Endothelial cell of umbilical vein (primary cell): Measurements from ENCODE around the gene SMARCC1. TPM values are rescaled to one million over a fixed set of nuclear protein-coding genes. Genes with fewer than 3 reads are reported as not detected.

Experiments used
- BruUV-seq: library from RNA; stranded (reverse); fragments of 400-500 nt; replicated peaks from 2 replicates; lab custom pipeline; 2021; lab: Mats Ljungman, UMichigan
- CTCF ChIA-PET: fragments of 300-600, 350-600 bp; sonication (Branson Sonifier 250); formaldehyde crosslinking; loops from one replicate; lab custom pipeline; 2021; ENCODE audit warnings: antibody characterized with exemption, inconsistent platforms; lab: Charles Lee
- POLR2A ChIA-PET: fragments of 300-600, 350-600 bp; sonication (Branson Sonifier 250); formaldehyde crosslinking; loops from one replicate; lab custom pipeline; 2021; ENCODE audit warnings: antibody characterized with exemption, inconsistent platforms; lab: Charles Lee
- DNase-seq: peaks from one replicate; pipeline ENCODE4 v3.0.0-alpha.2; 2011; ENCODE audit warnings: low read depth, low spot score
- FAIRE-seq: peaks from 2 replicates; lab custom pipeline; 2011; peaks lifted over from hg19 to GRCh38; lab: Jason Lieb, UNC
- H2AFZ ChIP-seq: 2 replicates; pipeline ENCODE4 v1.6.0; 2012; ENCODE audit warnings: low read depth, low read length, control low read depth, inconsistent platforms
- H3K27ac ChIP-seq: 2 replicates; pipeline ENCODE4 v1.5.1; 2011; ENCODE audit warnings: low read depth, mild to moderate bottlenecking, control low read depth, low read length, moderate library complexity; ENCODE audit not compliant: insufficient read depth
- H3K27me3 ChIP-seq, 2 experiments: 2 replicates each; pipeline versions ENCODE4 v1.6.0 to v1.6.1; 2011; ENCODE audit warnings: low read length in 2 of 2, mixed read lengths in 1 of 2; ENCODE audit not compliant: control insufficient read depth in 2 of 2, insufficient read depth in 2 of 2
- H3K36me3 ChIP-seq, 2 experiments: 2 replicates in 1 of 2; 3 replicates in 1 of 2; pipeline ENCODE4 v1.5.1; 2011; ENCODE audit warnings: low read length in 2 of 2, mild to moderate bottlenecking in 1 of 2, moderate library complexity in 1 of 2; ENCODE audit not compliant: control insufficient read depth in 2 of 2, insufficient read depth in 2 of 2; ENCODE audit errors: extremely low read depth in 1 of 2
- H3K4me1 ChIP-seq: 3 replicates; pipeline ENCODE4 v1.5.1; 2011; ENCODE audit warnings: mild to moderate bottlenecking, low read length; ENCODE audit not compliant: control insufficient read depth, insufficient read depth; ENCODE audit errors: extremely low read depth
- H3K4me2 ChIP-seq: 2 replicates; pipeline ENCODE4 v1.6.1; 2011; ENCODE audit warnings: low read length, control low read depth, mixed read lengths; ENCODE audit not compliant: insufficient read depth
- H3K4me3 ChIP-seq, 3 experiments: fragments of 200-600 bp in 1 of 3; sonication (generic), shearing (Covaris generic) in 1 of 3; replicated peaks in 1 of 3; 2 replicates each; pipeline ENCODE4 v1.5.1; 2011 to 2016; ENCODE audit warnings: control low read depth in 3 of 3, low read length in 3 of 3, mild to moderate bottlenecking in 2 of 3, inconsistent platforms in 1 of 3, low read depth in 1 of 3, moderate library complexity in 1 of 3; ENCODE audit not compliant: insufficient read depth in 1 of 3
- H3K79me2 ChIP-seq: 2 replicates; pipeline ENCODE4 v1.6.0; 2012; ENCODE audit warnings: low read length, inconsistent platforms; ENCODE audit not compliant: control insufficient read depth, insufficient read depth
- H3K9ac ChIP-seq: replicated peaks from 2 replicates; pipeline ENCODE3; 2011; ENCODE audit warnings: low read length, control low read depth; ENCODE audit not compliant: insufficient read depth; ENCODE audit errors: extremely low read depth
- H3K9me1 ChIP-seq: replicated peaks from 3 replicates; pipeline ENCODE4 v1.6.0; 2011; ENCODE audit warnings: mild to moderate bottlenecking, low read length; ENCODE audit not compliant: control insufficient read depth, insufficient read depth; ENCODE audit errors: extremely low read depth
- H3K9me3 ChIP-seq: replicated peaks from 2 replicates; pipeline ENCODE4 v1.5.1; 2012; ENCODE audit warnings: low read length, inconsistent platforms; ENCODE audit not compliant: control insufficient read depth, insufficient read depth
- H4K20me1 ChIP-seq: replicated peaks from 2 replicates; pipeline ENCODE3; 2011; ENCODE audit warnings: mild to moderate bottlenecking, low read length; ENCODE audit not compliant: control insufficient read depth, insufficient read depth; ENCODE audit errors: extremely low read depth
- CTCF ChIP-seq, 2 donors: IDR thresholded peaks; 1 replicate in 1 of 2; 2 replicates in 1 of 2; pipeline ENCODE4 v1.5.1; 2011; ENCODE audit warnings: low read length in 2 of 2, mild to moderate bottlenecking in 2 of 2, moderate library complexity in 2 of 2, control low read depth in 1 of 2, inconsistent platforms in 1 of 2, low read depth in 1 of 2; ENCODE audit not compliant: insufficient read depth in 1 of 2; ENCODE audit errors: extremely low read depth in 1 of 2
- EZH2 ChIP-seq: IDR thresholded peaks from 2 replicates; pipeline ENCODE4 v1.6.1; 2012; ENCODE audit warnings: borderline replicate concordance, low read depth, mild to moderate bottlenecking, moderate library complexity, low read length, inconsistent platforms; ENCODE audit not compliant: severe bottlenecking
- FOS ChIP-seq: IDR thresholded peaks from 2 replicates; pipeline ENCODE4 v1.6.1; 2011; ENCODE audit warnings: mild to moderate bottlenecking, low read length, moderate library complexity, borderline replicate concordance; ENCODE audit not compliant: insufficient read depth
- GATA2 ChIP-seq: IDR thresholded peaks from 2 replicates; pipeline ENCODE4 v1.7.0; 2011; ENCODE audit warnings: low read depth, mild to moderate bottlenecking, moderate library complexity, mixed read lengths, low read length; ENCODE audit not compliant: insufficient read length, insufficient read depth
- JUN ChIP-seq: IDR thresholded peaks from 2 replicates; pipeline ENCODE4 v1.6.1; 2011; ENCODE audit warnings: borderline replicate concordance, low read depth; ENCODE audit not compliant: insufficient read length, insufficient read depth
- MAX ChIP-seq: IDR thresholded peaks from 2 replicates; pipeline ENCODE4 v1.6.1; 2011; ENCODE audit not compliant: insufficient read depth, insufficient read length
- MYC ChIP-seq: IDR thresholded peaks from one replicate; pipeline ENCODE4 v1.6.1; 2011; ENCODE audit warnings: mild to moderate bottlenecking, low read depth, low read length
- POLR2A ChIP-seq: IDR thresholded peaks from 2 replicates; pipeline ENCODE4 v1.6.1; 2012; ENCODE audit warnings: low read depth, mild to moderate bottlenecking, control low read depth, low read length
- POLR2AphosphoS5 ChIP-seq: IDR thresholded peaks from 2 replicates; pipeline ENCODE4 v1.6.1; 2012; ENCODE audit warnings: low read depth, mild to moderate bottlenecking, control low read depth, low read length, moderate library complexity; ENCODE audit not compliant: insufficient read depth
- dilution Hi-C: fragments of 300-500 bp; cut with MboI; formaldehyde crosslinking; loops from one replicate; pipeline ENCODE4 v1.15.0; 2019; ENCODE audit warnings: low sequenced_read_pairs; ENCODE audit not compliant: extremely low pct_ligation_motif_present
- intact Hi-C: fragments of 100-400 bp; cut with micrococcal nuclease; formaldehyde crosslinking; loops from one replicate; pipeline ENCODE4 v1.10.0; 2022
- polyA plus RNA-seq, 4 experiments: library from polyadenylated mRNA; depleted of rRNA in 3 of 4; stranded (reverse) in 3 of 4; unstranded in 1 of 4; fragments of >200 nt; gene quantifications; 2 replicates each; pipeline versions ENCODE4 v1.2.1 to v1.2.3, GENCODE V29; 2011 to 2012; ENCODE audit warnings: missing spikeins in 1 of 4
- total RNA-seq: library from RNA; stranded (reverse); gene quantifications from 2 replicates; pipeline ENCODE4 v1.2.3, GENCODE V29; 2021

The SMARCC1 gene
- total and polyA plus RNA-seq, 2 donors (not counting 3 experiments of a cell fraction or from before 2014, with no cell fraction given) = 23.0 to 138 TPM

- POLR2A ChIA-PET = no interaction called here
- no TSS peak for BruUV-seq
- H3K9me1 ChIP-seq = no peaks in the 10 kb centered on the region
- intact Hi-C loops = no loop called here
- dilution Hi-C loops = no loop called here
- no peaks in the 10 kb centered on the region for H3K9me3 ChIP-seq
- DNase-seq = no peak
- no peaks in the 10 kb centered on the region for H3K27me3 ChIP-seq
- no peak overlapping the region for H3K27ac ChIP-seq
- no peak for TF ChIP-seq CTCF (IDR thresholded peaks at IDR 0.05; ENCODE audit: extremely low read depth in 1 of 2, insufficient read depth in 1 of 2, low read depth in 1 of 2, low read length in 2 of 2)
- TF ChIP-seq POLR2AphosphoS5 = no peak
- TF ChIP-seq JUN = no peak
- no peak for TF ChIP-seq MYC
- TF ChIP-seq FOS = no peak
- no peak for TF ChIP-seq POLR2A
- TF ChIP-seq MAX = no peak
- no peak for TF ChIP-seq EZH2
- TF ChIP-seq GATA2 = no peak
- H4K20me1 ChIP-seq = no peaks in the 10 kb centered on the region
- H3K4me1 ChIP-seq = no peaks in the 10 kb centered on the region
- H2AFZ ChIP-seq = no peak overlapping the region
- H3K79me2 ChIP-seq = peaks cover 23% of the 10 kb centered on the region
- CTCF ChIA-PET = interaction anchor here (2.4 kb wide), 1 partner anchor 9 kb away, joined by 7 read pairs; no protein-coding TSS in a partner anchor
- H3K4me3 ChIP-seq = no peak overlapping the region
- no peak for FAIRE-seq
- no peak overlapping the region for H3K4me2 ChIP-seq
- peaks cover 0 to 2% of the 10 kb centered on the region in 2 experiments for H3K36me3 ChIP-seq
- H3K9ac ChIP-seq = no peak overlapping the region
These were observed 129.6 kb downstream of the SMARCC1 start for GRCh38 chr3:47652142-47652541.
